Caco-2 (cell line): ENCODE data around the gene STOX2. TPM values are rescaled to one million over a fixed set of nuclear protein-coding genes. Genes with fewer than 3 reads are reported as not detected.

ENCODE experiments used
- BruUV-seq: library from RNA; stranded (reverse); fragments of 400-500 nt; replicated peaks from 2 replicates; lab custom pipeline; 2021; lab: Mats Ljungman, UMichigan
- CTCF ChIA-PET: fragments of 300-600 bp; sonication (Branson Sonifier 250); formaldehyde crosslinking; loops from one replicate; lab custom pipeline; 2022; ENCODE audit warnings: antibody characterized with exemption; lab: Charles Lee
- POLR2A ChIA-PET: fragments of 300-600 bp; sonication (Branson Sonifier 250); formaldehyde crosslinking; loops from one replicate; lab custom pipeline; 2022; ENCODE audit warnings: antibody characterized with exemption; lab: Charles Lee
- DNase-seq, 2 experiments: peaks; one replicate each; pipeline versions ENCODE4 v3.0.0 to v3.0.0-alpha.2; 2020 to 2022
- H3K27me3 ChIP-seq: replicated peaks from 2 replicates; pipeline ENCODE4 v1.6.0; 2011; ENCODE audit warnings: low read length; ENCODE audit not compliant: control insufficient read depth, insufficient read depth
- H3K36me3 ChIP-seq: 2 replicates; pipeline ENCODE4 v1.5.1; 2011; ENCODE audit warnings: low read length; ENCODE audit not compliant: control insufficient read depth, insufficient read depth
- H3K4me1 ChIP-seq: fragments of 250-450 bp; sonication (Bioruptor Pico); 2 replicates; pipeline ENCODE4 v1.5.1; 2020; ENCODE audit warnings: mild to moderate bottlenecking
- H3K4me3 ChIP-seq: 2 replicates; pipeline ENCODE4 v1.5.1; 2011; ENCODE audit warnings: low read depth, mild to moderate bottlenecking, control low read depth, low read length
- H3K9me3 ChIP-seq: fragments of 250-450 bp; sonication (Bioruptor Pico); 2 replicates; pipeline ENCODE4 v1.5.1; 2020; ENCODE audit warnings: mild to moderate bottlenecking, moderate library complexity
- H3K27ac Mint-ChIP-seq: one replicate; pipeline ENCODE4 v1.8.0; 2022; ENCODE audit warnings: mixed read lengths; ENCODE audit not compliant: unreplicated experiment
- H3K27me3 Mint-ChIP-seq: one replicate; pipeline ENCODE4 v1.8.0; 2022; ENCODE audit warnings: mixed read lengths; ENCODE audit not compliant: insufficient read depth, unreplicated experiment
- H3K36me3 Mint-ChIP-seq: one replicate; pipeline ENCODE4 v1.8.0; 2022; ENCODE audit warnings: mild to moderate bottlenecking, mixed read lengths; ENCODE audit not compliant: insufficient read depth, unreplicated experiment
- H3K4me1 Mint-ChIP-seq: one replicate; pipeline ENCODE4 v1.8.0; 2022; ENCODE audit warnings: low read depth, mixed read lengths; ENCODE audit not compliant: unreplicated experiment
- H3K4me3 Mint-ChIP-seq: one replicate; pipeline ENCODE4 v1.8.0; 2022; ENCODE audit warnings: mild to moderate bottlenecking, moderate library complexity, mixed read lengths; ENCODE audit not compliant: unreplicated experiment
- H3K9me3 Mint-ChIP-seq: one replicate; pipeline ENCODE4 v1.8.0; 2022; ENCODE audit warnings: mixed read lengths; ENCODE audit not compliant: unreplicated experiment
- intact Hi-C: fragments of 100-400 bp; cut with micrococcal nuclease; formaldehyde crosslinking; loops from one replicate; pipeline ENCODE4 v1.10.0; 2022; ENCODE audit not compliant: unreplicated experiment
- total RNA-seq: library from RNA; stranded (reverse); gene quantifications from 2 replicates; pipeline ENCODE4 v1.2.3, GENCODE V29; 2022
- TF ChIP-seq, protein P1 (sequence below), 2 experiments: fragments of 200-600 bp in 1 of 2; IDR thresholded peaks; 1 replicate in 1 of 2; 2 replicates in 1 of 2; pipeline versions ENCODE4 v1.5.1 to v1.8.0; 2011 to 2022; ENCODE audit warnings: antibody characterized with exemption in 1 of 2, control low read depth in 1 of 2, inconsistent platforms in 1 of 2, low read depth in 1 of 2, low read length in 1 of 2, mild to moderate bottlenecking in 1 of 2, moderate library complexity in 1 of 2; ENCODE audit not compliant: insufficient read depth in 1 of 2, severe bottlenecking in 1 of 2, unreplicated experiment in 1 of 2

The STOX2 gene
- total RNA-seq, 1 experiment from 2014 or later, result 1.8 TPM

DNA sequence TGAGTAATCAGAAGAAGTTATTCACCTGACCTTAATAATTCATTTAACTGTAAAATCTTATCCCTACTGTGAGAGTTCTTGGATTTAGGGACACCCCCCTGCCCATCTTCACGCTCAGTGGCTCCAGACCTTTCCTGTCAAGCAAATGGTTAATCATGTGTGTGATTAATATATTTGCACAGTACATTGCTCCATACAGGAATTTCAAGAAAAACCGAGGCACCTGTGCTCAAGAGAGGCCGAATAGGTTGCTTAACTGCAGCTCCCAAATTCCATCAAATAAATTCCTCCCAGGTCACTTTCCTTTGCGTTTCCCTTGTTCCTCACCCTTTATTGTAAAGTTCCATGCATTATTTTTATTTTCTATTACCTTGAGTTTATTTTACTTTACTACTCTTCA is 119.5 kb downstream of the STOX2 start:
- Histone ChIP-seq H3K36me3 (no peaks in the 10 kb centered on the region), H3K4me1 (peaks cover 12% of the 10 kb centered on the region; the same call in 1 of the 2 replicates), H3K9me3 (no peaks in the 10 kb centered on the region), H3K27me3 (no peaks in the 10 kb centered on the region), H3K4me3 (no peak overlapping the region)
- H3K27ac Mint-ChIP-seq, result no peak overlapping the region
- H3K9me3 Mint-ChIP-seq, result no peaks in the 10 kb centered on the region
- peak in 1 of 2 experiments; percentile 58 for DNase-seq
- TF ChIP-seq, protein P1, sequence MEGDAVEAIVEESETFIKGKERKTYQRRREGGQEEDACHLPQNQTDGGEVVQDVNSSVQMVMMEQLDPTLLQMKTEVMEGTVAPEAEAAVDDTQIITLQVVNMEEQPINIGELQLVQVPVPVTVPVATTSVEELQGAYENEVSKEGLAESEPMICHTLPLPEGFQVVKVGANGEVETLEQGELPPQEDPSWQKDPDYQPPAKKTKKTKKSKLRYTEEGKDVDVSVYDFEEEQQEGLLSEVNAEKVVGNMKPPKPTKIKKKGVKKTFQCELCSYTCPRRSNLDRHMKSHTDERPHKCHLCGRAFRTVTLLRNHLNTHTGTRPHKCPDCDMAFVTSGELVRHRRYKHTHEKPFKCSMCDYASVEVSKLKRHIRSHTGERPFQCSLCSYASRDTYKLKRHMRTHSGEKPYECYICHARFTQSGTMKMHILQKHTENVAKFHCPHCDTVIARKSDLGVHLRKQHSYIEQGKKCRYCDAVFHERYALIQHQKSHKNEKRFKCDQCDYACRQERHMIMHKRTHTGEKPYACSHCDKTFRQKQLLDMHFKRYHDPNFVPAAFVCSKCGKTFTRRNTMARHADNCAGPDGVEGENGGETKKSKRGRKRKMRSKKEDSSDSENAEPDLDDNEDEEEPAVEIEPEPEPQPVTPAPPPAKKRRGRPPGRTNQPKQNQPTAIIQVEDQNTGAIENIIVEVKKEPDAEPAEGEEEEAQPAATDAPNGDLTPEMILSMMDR (IDR thresholded peaks at IDR 0.05; ENCODE audit: insufficient read depth in 1 of 2, low read depth in 1 of 2, low read length in 1 of 2, severe bottlenecking in 1 of 2, unreplicated experiment in 1 of 2), result no peak
- ChIA-PET POLR2A (no interaction called here), CTCF (no interaction called here)
- BruUV-seq, result no TSS peak
- H3K4me3 Mint-ChIP-seq, result no peak overlapping the region
- peaks cover 16% of the 10 kb centered on the region for H3K4me1 Mint-ChIP-seq
- intact Hi-C loops, result no loop called here
- H3K36me3 Mint-ChIP-seq, result no peaks in the 10 kb centered on the region
- peaks cover 2% of the 10 kb centered on the region for H3K27me3 Mint-ChIP-seq

DNA sequence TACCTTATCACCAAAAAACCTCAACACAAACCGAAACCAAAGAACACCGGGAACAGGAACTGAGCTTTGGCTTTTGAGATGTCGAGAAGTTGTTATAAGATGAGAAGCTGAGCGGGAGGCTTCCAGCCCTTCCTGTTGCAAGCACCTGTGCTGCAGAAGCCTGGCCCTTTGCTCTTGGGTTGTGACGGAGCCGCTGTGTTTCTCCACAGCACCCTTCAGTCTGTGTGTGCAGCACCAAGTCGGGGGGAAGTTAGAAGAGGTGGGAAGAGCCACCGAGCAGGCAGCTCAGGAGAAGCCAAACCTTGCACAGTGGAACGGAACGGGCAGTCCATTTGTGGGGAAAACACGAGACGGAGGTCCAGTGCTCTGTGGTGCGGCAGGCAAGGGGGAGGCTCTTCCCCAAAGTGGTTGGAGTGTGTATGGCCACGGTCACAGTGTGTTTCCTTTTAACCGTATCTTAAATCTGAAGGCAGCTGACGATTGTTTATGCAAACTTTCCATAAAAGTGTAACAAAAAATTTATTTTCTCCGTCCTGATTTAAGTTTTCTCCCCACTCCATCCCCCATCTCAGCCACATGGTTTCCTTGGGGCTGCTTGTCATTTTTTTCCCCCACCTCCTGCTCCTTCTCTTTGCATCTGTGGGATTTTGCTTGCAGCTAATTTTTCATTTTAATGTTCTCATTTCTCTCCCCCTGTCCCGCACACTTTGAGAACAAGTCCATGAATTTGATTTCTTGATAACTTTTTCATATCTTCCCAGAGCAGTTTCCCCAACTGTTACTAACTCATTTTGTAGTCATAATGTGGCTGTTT is 123.7 kb downstream of the STOX2 start:
- peaks cover 7% of the 10 kb centered on the region for H3K9me3 Mint-ChIP-seq
- no TSS peak for BruUV-seq
- 0 out of 2 replicates have a peak overlapping the region, but pooled peaks have one; percentile 1 for H3K4me3 ChIP-seq
- H3K36me3 ChIP-seq, result no peaks in the 10 kb centered on the region
- ChIA-PET CTCF (no interaction called here), POLR2A (no interaction called here)
- H3K27me3 ChIP-seq, result no peaks in the 10 kb centered on the region
- intact Hi-C loops, result no loop called here
- TF ChIP-seq, protein P1 (IDR thresholded peaks at IDR 0.05; ENCODE audit: insufficient read depth in 1 of 2, low read depth in 1 of 2, low read length in 1 of 2, severe bottlenecking in 1 of 2, unreplicated experiment in 1 of 2), result no peak
- no peaks in the 10 kb centered on the region for H3K36me3 Mint-ChIP-seq
- DNase-seq, result no peak
- no peaks in the 10 kb centered on the region for H3K9me3 ChIP-seq
- peaks cover 12% of the 10 kb centered on the region; the same call in 1 of the 2 replicates for H3K4me1 ChIP-seq
- H3K27ac Mint-ChIP-seq, result no peak overlapping the region
- H3K27me3 Mint-ChIP-seq, result peaks cover 13% of the 10 kb centered on the region
- peak overlapping the region; percentile 66 for H3K4me3 Mint-ChIP-seq
- H3K4me1 Mint-ChIP-seq, result peaks cover 20% of the 10 kb centered on the region

DNA sequence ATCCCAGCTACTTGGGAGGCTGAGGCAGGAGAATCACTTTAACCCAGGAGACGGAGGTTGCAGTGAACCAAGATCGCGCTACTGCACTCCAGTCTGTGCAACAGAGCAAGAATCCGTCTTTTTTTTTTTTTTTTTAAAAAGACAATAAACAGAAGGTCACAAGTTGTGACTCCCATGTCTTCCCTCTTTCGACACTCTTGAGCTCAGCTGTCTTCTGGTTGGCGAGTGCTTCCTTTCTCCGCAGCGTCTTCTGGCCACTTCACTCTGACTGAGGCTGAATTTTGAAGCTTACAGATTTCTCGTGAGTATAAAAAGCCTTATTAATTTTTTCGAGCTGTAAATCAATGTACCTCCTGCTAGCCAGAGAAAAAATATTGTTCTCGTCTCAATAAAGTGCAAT is 124.9 kb downstream of the STOX2 start:
- TF ChIP-seq, protein P1 (IDR thresholded peaks at IDR 0.05; ENCODE audit: insufficient read depth in 1 of 2, low read depth in 1 of 2, low read length in 1 of 2, severe bottlenecking in 1 of 2, unreplicated experiment in 1 of 2), result no peak
- no peaks in the 10 kb centered on the region for H3K27me3 ChIP-seq
- no peaks in the 10 kb centered on the region for H3K9me3 ChIP-seq
- Mint-ChIP-seq H3K4me1 (peaks cover 8% of the 10 kb centered on the region), H3K4me3 (no peak overlapping the region), H3K36me3 (no peaks in the 10 kb centered on the region), H3K9me3 (peaks cover 7% of the 10 kb centered on the region), H3K27me3 (peaks cover 15% of the 10 kb centered on the region), H3K27ac (no peak overlapping the region)
- H3K36me3 ChIP-seq, result no peaks in the 10 kb centered on the region
- ChIA-PET CTCF (no interaction called here), POLR2A (no interaction called here)
- H3K4me3 ChIP-seq, result no peak overlapping the region
- no peaks in the 10 kb centered on the region for H3K4me1 ChIP-seq
- DNase-seq, result no peak
- intact Hi-C loops, result no loop called here
- no TSS peak for BruUV-seq
